HG03558 (cell line): ENCODE data around the gene COPG2.

Experiments
- ATAC-seq: cut with Tn5 transposase; IDR thresholded peaks from one replicate; pipeline ENCODE4 v1.9.1; 2021; ENCODE audit warnings: moderate number of reproducible peaks; ENCODE audit not compliant: unreplicated experiment; ENCODE audit errors: extremely low read depth

Gene COPG2

DNA sequence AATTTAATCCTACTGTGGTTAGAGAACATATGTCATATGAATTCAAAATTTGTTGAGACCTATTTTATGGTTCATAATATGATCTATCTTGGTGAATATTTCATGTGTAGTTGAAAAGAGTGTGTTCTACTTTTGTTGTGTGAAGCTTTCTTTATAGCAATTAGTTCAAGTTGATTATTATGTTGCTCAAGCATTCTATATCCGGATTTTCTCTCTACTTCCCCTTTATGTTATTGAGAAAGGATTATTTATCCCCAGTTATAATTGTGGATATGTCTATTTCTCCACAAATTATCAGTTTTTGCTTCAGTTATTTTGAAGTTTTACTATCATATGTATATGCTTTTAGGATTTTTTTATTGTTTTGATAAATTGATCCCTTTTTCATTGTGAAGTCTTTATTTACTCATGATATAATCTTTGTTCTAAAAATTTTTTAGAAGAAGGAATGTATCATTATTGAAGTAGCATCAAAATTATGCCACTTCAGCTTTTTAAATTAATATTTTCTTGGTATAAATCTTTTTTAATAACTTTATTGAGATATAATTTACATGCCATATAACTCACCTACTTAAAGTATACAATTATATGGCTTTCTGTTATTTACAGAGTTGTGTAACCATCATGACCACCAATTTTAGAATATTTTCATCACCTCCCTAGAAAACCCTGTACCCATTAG, 188.7 kb downstream of the COPG2 start:
- no peak for ATAC-seq

DNA sequence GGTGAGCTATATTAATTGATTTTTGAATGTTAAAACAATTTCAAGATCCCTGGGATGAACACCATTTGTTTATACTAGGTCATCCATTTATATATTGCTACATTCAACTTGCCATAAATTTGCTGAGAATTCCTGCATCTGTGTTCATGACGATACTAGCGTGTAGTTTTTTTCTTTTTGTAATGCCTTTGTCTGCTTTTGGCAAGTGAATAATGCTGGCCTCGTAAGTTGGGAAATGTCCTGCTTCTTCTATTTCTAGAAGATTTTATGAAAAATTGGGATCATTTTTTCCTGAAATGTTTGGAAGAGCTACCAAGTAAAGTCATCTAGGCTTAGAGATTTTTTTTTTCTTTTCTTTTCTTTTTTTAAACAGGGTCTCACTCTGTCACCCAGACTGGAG, 189.6 kb downstream of the COPG2 start:
- no peak for ATAC-seq

- ATAC-seq, result peak; percentile 50
These were observed 192.0 kb downstream of the COPG2 start for GRCh38 chr7:130476297-130477150.

DNA sequence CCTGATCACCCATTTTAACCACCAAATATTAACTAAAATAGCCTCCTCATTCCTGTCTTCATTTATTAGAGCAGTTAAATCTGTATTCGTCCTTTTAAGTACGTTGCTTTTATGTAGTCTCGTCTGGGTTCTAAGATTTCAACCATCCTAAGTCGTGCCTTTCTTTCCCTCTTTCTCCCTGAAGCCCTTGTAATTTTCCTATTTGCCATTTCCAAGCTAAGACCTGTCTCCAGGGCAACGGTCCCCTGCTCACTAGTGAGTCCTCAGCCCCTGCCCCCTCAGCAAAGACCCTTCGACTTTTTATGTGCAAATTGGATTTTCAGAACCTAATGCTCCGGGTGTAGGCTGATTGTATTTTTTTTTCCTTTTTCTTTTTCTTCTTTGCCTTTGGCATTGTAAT, 192.8 kb downstream of the COPG2 start:
- no peak for ATAC-seq

DNA sequence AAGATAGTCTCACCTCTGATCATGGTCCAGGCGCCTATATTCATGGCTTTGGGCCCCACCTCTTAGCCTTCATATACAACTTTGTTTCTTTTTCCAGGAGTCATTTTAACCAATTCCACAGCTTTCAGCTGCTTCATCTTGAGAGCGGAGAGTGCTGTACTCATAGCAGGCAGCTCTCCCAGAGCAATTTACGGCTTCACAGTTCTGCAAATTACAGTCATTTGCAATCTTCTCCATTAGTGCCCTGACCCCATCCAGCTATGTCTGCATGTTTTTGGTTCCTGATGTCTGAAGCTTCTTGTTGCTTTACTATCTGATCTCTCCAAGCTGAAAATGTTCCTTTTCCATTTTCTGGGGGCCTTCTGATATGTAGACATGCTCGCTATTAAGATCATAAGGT, 194.7 kb downstream of the COPG2 start:
- ATAC-seq, result no peak

GRCh38 chr7:130473289-130473688, 195.3 kb downstream of the COPG2 start:
- no peak for ATAC-seq

- ATAC-seq, result no peak
These were observed 196.6 kb downstream of the COPG2 start for GRCh38 chr7:130471974-130472373.

DNA sequence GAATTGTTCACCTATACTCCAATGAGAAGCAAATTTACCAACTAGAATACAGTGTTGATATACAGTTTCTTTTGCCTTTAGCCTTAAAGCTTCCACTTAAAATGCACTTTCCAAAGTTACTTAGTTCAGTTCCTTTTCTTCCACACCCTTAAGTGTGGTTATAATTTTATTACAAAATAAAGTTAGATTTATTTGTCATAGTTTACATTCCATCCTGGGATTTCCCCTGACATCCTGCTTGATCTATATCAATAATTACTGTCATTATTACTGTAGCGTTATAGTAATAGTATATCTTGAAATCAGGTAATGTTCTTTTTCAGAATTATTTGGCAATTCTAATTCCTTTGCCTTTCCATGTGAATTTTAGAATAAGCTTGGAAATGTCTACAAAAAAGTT, 199.9 kb downstream of the COPG2 start:
- ATAC-seq, result no peak

- ATAC-seq, result no peak
These were observed 204.8 kb downstream of the COPG2 start for GRCh38 chr7:130463553-130464434.

GRCh38 chr7:130461272-130461671, 207.3 kb downstream of the COPG2 start:
- ATAC-seq, result no peak

DNA sequence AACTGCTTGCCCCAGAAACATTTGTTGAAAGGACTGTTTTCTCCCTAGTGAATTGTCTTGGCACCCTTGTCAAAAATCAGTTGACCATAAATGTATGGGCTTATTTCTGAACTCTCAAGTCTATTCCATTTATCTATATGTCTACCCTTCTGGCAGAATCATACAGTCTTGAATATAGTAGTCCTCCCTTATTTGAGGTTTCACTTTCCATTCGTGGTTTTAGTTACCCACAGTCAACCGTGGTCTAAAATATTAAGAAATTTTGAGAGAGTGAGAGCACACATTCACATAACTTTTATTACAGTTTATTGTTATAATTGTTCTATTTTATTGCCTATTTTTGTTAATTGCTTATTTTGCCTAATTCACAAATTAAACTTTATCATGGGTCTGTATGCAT, 210.3 kb downstream of the COPG2 start:
- peak; percentile 49 for ATAC-seq
